Measurements from ENCODE around the gene CCDC54. TPM values are rescaled to one million over a fixed set of nuclear protein-coding genes. Genes with fewer than 3 reads are reported as not detected.

Gene CCDC54
- total and polyA plus RNA-seq, 2 donors from 2014 or later = not detected

DNA sequence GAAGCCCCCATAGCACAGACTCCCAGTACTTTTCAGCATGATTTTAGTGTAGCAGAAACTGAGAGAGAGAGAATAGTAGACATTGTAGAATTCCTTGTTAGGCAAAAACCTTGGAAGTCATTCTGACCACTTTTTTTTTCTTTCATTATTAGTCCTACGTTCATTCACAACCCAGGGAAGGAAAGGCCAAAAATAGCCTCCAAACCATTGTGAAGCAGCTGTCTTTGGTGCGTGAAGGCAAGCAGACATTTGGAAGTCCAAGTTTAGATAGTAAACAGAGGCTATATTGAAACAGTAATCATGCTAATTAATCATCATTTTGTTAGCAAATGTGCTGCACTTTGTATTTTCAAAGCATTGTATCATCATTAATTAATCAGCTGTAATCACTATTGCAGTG lies 34.5 kb downstream of the CCDC54 start:
- DNase-seq (no peak), FAIRE-seq (no peak)
- H3K9me3 ChIP-seq (ENCODE audit: control insufficient read depth in 2 of 3, insufficient read depth in 1 of 3, low read length in 3 of 3) = peaks cover 0 to 6% (median 0%) of the 10 kb centered on the region in 3 donors
- no peak overlapping the region for H3K27ac ChIP-seq (ENCODE audit: low read depth in 2 of 2, low read length in 2 of 2)
- TF ChIP-seq, protein P1, sequence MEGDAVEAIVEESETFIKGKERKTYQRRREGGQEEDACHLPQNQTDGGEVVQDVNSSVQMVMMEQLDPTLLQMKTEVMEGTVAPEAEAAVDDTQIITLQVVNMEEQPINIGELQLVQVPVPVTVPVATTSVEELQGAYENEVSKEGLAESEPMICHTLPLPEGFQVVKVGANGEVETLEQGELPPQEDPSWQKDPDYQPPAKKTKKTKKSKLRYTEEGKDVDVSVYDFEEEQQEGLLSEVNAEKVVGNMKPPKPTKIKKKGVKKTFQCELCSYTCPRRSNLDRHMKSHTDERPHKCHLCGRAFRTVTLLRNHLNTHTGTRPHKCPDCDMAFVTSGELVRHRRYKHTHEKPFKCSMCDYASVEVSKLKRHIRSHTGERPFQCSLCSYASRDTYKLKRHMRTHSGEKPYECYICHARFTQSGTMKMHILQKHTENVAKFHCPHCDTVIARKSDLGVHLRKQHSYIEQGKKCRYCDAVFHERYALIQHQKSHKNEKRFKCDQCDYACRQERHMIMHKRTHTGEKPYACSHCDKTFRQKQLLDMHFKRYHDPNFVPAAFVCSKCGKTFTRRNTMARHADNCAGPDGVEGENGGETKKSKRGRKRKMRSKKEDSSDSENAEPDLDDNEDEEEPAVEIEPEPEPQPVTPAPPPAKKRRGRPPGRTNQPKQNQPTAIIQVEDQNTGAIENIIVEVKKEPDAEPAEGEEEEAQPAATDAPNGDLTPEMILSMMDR (IDR thresholded peaks at IDR 0.05; ENCODE audit: borderline replicate concordance, extremely low read depth, insufficient read depth) = no peak
- H3K27me3 ChIP-seq (ENCODE audit: control insufficient read depth, insufficient read depth, low read length) = no peaks in the 10 kb centered on the region
- H3K36me3 ChIP-seq (ENCODE audit: control insufficient read depth in 2 of 3, insufficient read depth in 3 of 3, low read length in 3 of 3) = no peaks in the 10 kb centered on the region
- intact Hi-C loops (cut with DNase I) = no loop called here
- H3K9ac ChIP-seq (ENCODE audit: low read length in 3 of 3) = no peak overlapping the region
- H3K4me3 ChIP-seq (ENCODE audit: low read length in 3 of 3) = no peak overlapping the region
- H3K4me1 ChIP-seq (ENCODE audit: control insufficient read depth in 2 of 3, insufficient read depth in 2 of 3, low read depth in 1 of 3, low read length in 3 of 3) = no peaks in the 10 kb centered on the region

DNA sequence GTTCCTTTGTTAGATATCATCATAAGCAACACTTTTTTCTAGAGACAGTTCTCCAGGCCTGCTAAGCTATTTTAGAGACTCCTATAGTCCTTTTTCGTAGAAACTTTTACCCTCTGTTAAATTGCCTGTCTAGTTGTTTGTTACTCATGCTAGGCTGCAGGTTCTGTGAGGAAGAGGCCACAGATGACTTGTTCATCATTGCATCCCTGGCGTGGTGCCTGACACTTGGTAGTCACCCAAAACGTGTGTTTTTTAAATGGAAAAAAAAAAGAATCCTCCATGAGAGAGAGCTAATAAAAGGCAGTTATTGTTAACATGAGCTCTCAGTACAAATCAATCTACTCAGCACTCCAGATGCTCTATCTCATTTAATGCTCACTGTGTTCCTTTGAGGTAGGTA lies 35.1 kb downstream of the CCDC54 start:
- Histone ChIP-seq H3K4me3 (ENCODE audit: low read length in 3 of 3) (no peak overlapping the region), H3K27ac (ENCODE audit: low read depth in 2 of 2, low read length in 2 of 2) (no peak overlapping the region), H3K9ac (ENCODE audit: low read length in 3 of 3) (no peak overlapping the region), H3K27me3 (ENCODE audit: control insufficient read depth, insufficient read depth, low read length) (no peaks in the 10 kb centered on the region), H3K9me3 (ENCODE audit: control insufficient read depth in 2 of 3, insufficient read depth in 1 of 3, low read length in 3 of 3) (peaks cover 0 to 6% (median 0%) of the 10 kb centered on the region in 3 donors), H3K4me1 (ENCODE audit: control insufficient read depth in 2 of 3, insufficient read depth in 2 of 3, low read depth in 1 of 3, low read length in 3 of 3) (no peaks in the 10 kb centered on the region), H3K36me3 (ENCODE audit: control insufficient read depth in 2 of 3, insufficient read depth in 3 of 3, low read length in 3 of 3) (no peaks in the 10 kb centered on the region)
- DNase-seq (no peak), FAIRE-seq (no peak)
- TF ChIP-seq, protein P1 (IDR thresholded peaks at IDR 0.05; ENCODE audit: borderline replicate concordance, extremely low read depth, insufficient read depth) = no peak
- intact Hi-C loops (cut with DNase I) = no loop called here

DNA sequence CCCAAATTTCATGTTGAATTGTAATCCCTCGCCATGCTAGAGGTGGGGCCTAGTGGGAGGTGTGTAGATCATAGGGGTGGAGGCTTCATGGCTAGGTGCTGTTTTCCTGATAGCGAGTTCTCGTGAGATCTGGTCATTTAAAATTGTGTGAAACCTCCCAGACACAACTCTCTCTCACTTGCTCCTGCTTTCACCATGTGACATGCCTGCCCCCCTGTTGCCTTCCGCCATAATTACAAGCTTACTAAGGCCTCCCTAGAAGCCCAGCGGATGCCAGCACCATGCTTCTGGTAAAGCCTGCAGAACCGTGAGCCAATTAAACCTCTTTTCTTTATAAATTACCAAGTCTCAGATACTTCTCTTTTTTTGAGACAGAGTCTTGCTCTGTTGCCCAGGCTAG lies 36.0 kb downstream of the CCDC54 start:
- Histone ChIP-seq H3K4me3 (ENCODE audit: low read length in 3 of 3) (no peak overlapping the region), H3K36me3 (ENCODE audit: control insufficient read depth in 2 of 3, insufficient read depth in 3 of 3, low read length in 3 of 3) (no peaks in the 10 kb centered on the region), H3K9ac (ENCODE audit: low read length in 3 of 3) (no peak overlapping the region), H3K27me3 (ENCODE audit: control insufficient read depth, insufficient read depth, low read length) (no peaks in the 10 kb centered on the region), H3K4me1 (ENCODE audit: control insufficient read depth in 2 of 3, insufficient read depth in 2 of 3, low read depth in 1 of 3, low read length in 3 of 3) (no peaks in the 10 kb centered on the region), H3K9me3 (ENCODE audit: control insufficient read depth in 2 of 3, insufficient read depth in 1 of 3, low read length in 3 of 3) (peaks cover 0 to 6% (median 0%) of the 10 kb centered on the region in 3 donors), H3K27ac (ENCODE audit: low read depth in 2 of 2, low read length in 2 of 2) (no peak overlapping the region)
- FAIRE-seq = no peak
- TF ChIP-seq, protein P1 (IDR thresholded peaks at IDR 0.05; ENCODE audit: borderline replicate concordance, extremely low read depth, insufficient read depth) = no peak
- DNase-seq = no peak
- intact Hi-C loops (cut with DNase I) = no loop called here

DNA sequence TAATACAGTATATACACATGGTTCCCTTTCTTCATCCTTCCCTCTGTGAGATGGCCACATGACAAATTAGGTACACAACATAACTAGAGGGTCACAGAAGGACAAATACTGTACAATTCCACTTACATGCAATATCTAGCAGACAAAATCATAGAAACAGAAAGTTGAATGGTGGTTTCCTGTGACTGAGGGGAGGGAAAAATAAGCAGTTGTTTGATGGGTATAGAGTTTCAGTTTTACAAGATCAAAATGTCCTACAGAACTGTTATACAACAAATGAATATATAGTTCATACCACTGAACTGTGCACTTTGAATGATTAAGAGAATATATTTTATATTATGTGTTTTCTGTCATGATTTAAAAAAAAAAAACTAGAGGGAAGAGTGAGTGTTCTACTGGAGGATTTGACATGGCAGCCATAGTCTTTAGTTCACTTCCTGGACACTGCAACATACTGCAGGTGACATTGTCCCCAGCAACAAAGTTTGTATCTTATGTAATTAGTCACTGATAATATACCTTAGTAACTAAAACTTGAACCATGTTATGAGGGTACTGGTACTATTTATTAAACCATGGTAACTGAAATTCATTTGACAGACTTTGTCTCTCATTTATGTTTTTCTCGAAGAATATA lies 37.2 kb downstream of the CCDC54 start:
- TF ChIP-seq, protein P1 (IDR thresholded peaks at IDR 0.05; ENCODE audit: borderline replicate concordance, extremely low read depth, insufficient read depth) = no peak
- Histone ChIP-seq H3K27me3 (ENCODE audit: control insufficient read depth, insufficient read depth, low read length) (no peaks in the 10 kb centered on the region), H3K4me3 (ENCODE audit: low read length in 3 of 3) (no peak overlapping the region), H3K36me3 (ENCODE audit: control insufficient read depth in 2 of 3, insufficient read depth in 3 of 3, low read length in 3 of 3) (no peaks in the 10 kb centered on the region), H3K4me1 (ENCODE audit: control insufficient read depth in 2 of 3, insufficient read depth in 2 of 3, low read depth in 1 of 3, low read length in 3 of 3) (no peaks in the 10 kb centered on the region), H3K27ac (ENCODE audit: low read depth in 2 of 2, low read length in 2 of 2) (no peak overlapping the region), H3K9me3 (ENCODE audit: control insufficient read depth in 2 of 3, insufficient read depth in 1 of 3, low read length in 3 of 3) (peaks cover 0 to 6% (median 0%) of the 10 kb centered on the region in 3 donors), H3K9ac (ENCODE audit: low read length in 3 of 3) (no peak overlapping the region)
- intact Hi-C loops (cut with DNase I) = no loop called here
- DNase-seq = no peak
- no peak for FAIRE-seq

Measured in kidney (tissue), 14 donors.